K562 (cell line): Measurements from ENCODE around the gene ADGRG1. TPM values are rescaled to one million over a fixed set of nuclear protein-coding genes. Genes with fewer than 3 reads are reported as not detected.

Experiments used
- AFF4 ChIP-seq: sonication (generic); formaldehyde crosslinking; IDR thresholded peaks from 2 replicates; pipeline ENCODE4 v1.8.0; 2023; ENCODE audit warnings: mild to moderate bottlenecking, missing genetic modification reagents
- CAMTA2 ChIP-seq: fragments of 250-450 bp; sonication (Bioruptor Pico); conservative IDR thresholded peaks from 2 replicates; pipeline ENCODE4 v1.5.1; 2022
- CCNT2 ChIP-seq: IDR thresholded peaks from 2 replicates; pipeline ENCODE4 v1.6.1; 2011; ENCODE audit warnings: borderline replicate concordance, low read depth, mild to moderate bottlenecking, moderate library complexity, mixed read lengths, low read length; ENCODE audit not compliant: insufficient read length; ENCODE audit errors: extremely low read depth
- CREB3L1 ChIP-seq: fragments of 450-650 bp; IDR thresholded peaks from 2 replicates; pipeline ENCODE4 v1.6.1; 2014; ENCODE audit warnings: low read depth, mild to moderate bottlenecking, moderate library complexity, borderline replicate concordance
- CREB5 ChIP-seq: fragments of 250-450 bp; sonication (Bioruptor Pico); IDR thresholded peaks from 2 replicates; pipeline ENCODE4 v1.5.0; 2020; ENCODE audit warnings: mild to moderate bottlenecking
- CREM ChIP-seq: IDR thresholded peaks from 2 replicates; pipeline ENCODE4 v1.6.1; 2014; ENCODE audit warnings: antibody characterized with exemption, low read depth
- DNMT1 ChIP-seq: fragments of 450-650 bp; IDR thresholded peaks from 2 replicates; pipeline ENCODE4 v1.6.1; 2016; ENCODE audit warnings: antibody characterized with exemption, mild to moderate bottlenecking
- ELF1 ChIP-seq: fragments of 200-800 bp; sonication (Bioruptor generic); IDR thresholded peaks from 2 replicates; pipeline ENCODE4 v1.6.1; 2016; ENCODE audit warnings: missing genetic modification characterization, missing compliant biosample characterization
- ELF2 ChIP-seq: fragments of 250-450 bp; sonication (Bioruptor Pico); IDR thresholded peaks from 2 replicates; pipeline ENCODE4 v1.5.0; 2021; ENCODE audit warnings: mild to moderate bottlenecking
- FUS ChIP-seq: fragments of 200-400 bp; formaldehyde crosslinking; optimal IDR thresholded peaks from 2 replicates; pipeline ENCODE3; 2017; ENCODE audit warnings: low read depth, low read length
- HDAC8 ChIP-seq: fragments of 450-650 bp; IDR thresholded peaks from 2 replicates; pipeline ENCODE4 v1.6.1; 2016; ENCODE audit warnings: mild to moderate bottlenecking, missing genetic modification characterization, moderate library complexity, missing compliant biosample characterization
- HMBOX1 ChIP-seq: sonication (generic); IDR thresholded peaks from 2 replicates; pipeline ENCODE4 v1.6.1; 2016
- NKRF ChIP-seq: fragments of 450-650 bp; IDR thresholded peaks from 2 replicates; pipeline ENCODE4 v1.6.1; 2016; ENCODE audit warnings: borderline replicate concordance
- PHTF2 ChIP-seq: fragments of 250-450 bp; sonication (Bioruptor Pico); IDR thresholded peaks from 2 replicates; pipeline ENCODE4 v1.5.0; 2021; ENCODE audit warnings: mild to moderate bottlenecking
- PTBP1 ChIP-seq: fragments of 200-400 bp; formaldehyde crosslinking; IDR thresholded peaks from 2 replicates; pipeline ENCODE4 v1.6.1; 2017; ENCODE audit warnings: low read depth, low read length
- RBM39 ChIP-seq: fragments of 200-400 bp; formaldehyde crosslinking; optimal IDR thresholded peaks from 2 replicates; pipeline ENCODE3; 2018; ENCODE audit warnings: low read depth, low read length
- TAF15 ChIP-seq: fragments of 200-400 bp; formaldehyde crosslinking; IDR thresholded peaks from 2 replicates; pipeline ENCODE4 v1.6.1; 2017; ENCODE audit warnings: mild to moderate bottlenecking, low read depth, low read length, moderate library complexity
- polyA plus RNA-seq, 8 experiments: library from polyadenylated mRNA; depleted of rRNA in 4 of 8; stranded (reverse) in 5 of 8; unstranded in 3 of 8; fragments of >200 nt; fragmentation: Nextera tagmentation in 2 of 8; fragmentation: Illumina TruSeq in 1 of 8; extraction: Ambion mirVana in 2 of 8; extraction: Trizol in 1 of 8; gene quantifications; 2 replicates each; pipeline versions ENCODE4 v1.2.1 to v1.2.3, GENCODE V29; 2011 to 2014; ENCODE audit warnings: inconsistent platforms in 1 of 8, missing spikeins in 1 of 8
- total RNA-seq, 7 experiments: library from RNA; depleted of rRNA in 6 of 7; stranded (reverse); fragments of >200 nt in 6 of 7; fragmentation: Illumina TruSeq in 2 of 7; extraction: Trizol in 2 of 7; gene quantifications; 2 replicates each; pipeline versions ENCODE4 v1.2.1 to v1.2.3, GENCODE V29; 2011 to 2021; ENCODE audit warnings: low replicate concordance in 1 of 7

The ADGRG1 gene
- total and polyA plus RNA-seq, 9 of the 15 experiments (the other 6 are each of a cell fraction or from before 2014, with no cell fraction given): 0.04 to 0.31 (median 0.16) TPM; not detected in 6

- TF ChIP-seq ELF1 (tag) (peak; percentile 81), PTBP1 (no peak), AFF4 (CRISPR knock-in tag) (no peak), CCNT2 (peak; percentile 22), CREM (peak; percentile 97), DNMT1 (no peak), CAMTA2 (CRISPR knock-in tag) (no peak), PHTF2 (no peak), ELF2 (CRISPR knock-in tag) (no peak), CREB5 (no peak), TAF15 (no peak), CREB3L1 (no peak), FUS (no peak), HDAC8 (peak; percentile 64; the same call in 1 of the 2 replicates), RBM39 (no peak), NKRF (no peak), HMBOX1 (no peak)
Observed at GRCh38 chr16:57667526-57668262, 39.3 kb downstream of the ADGRG1 start (continued).
